NB4 (cell line): ENCODE data around the gene AIP.
"Not testable (repeated sequence)": the region's sequence is repeated elsewhere in the genome, so short reads cannot be mapped to it uniquely, and the experiment has no call there.

Experiments used
- CTCF ChIP-seq: IDR thresholded peaks from one replicate; pipeline ENCODE4 v1.5.1; 2012; ENCODE audit warnings: low read depth, low read length
- POLR2A ChIP-seq: IDR thresholded peaks from 2 replicates; pipeline ENCODE4 v1.6.1; 2011; ENCODE audit warnings: mild to moderate bottlenecking; ENCODE audit not compliant: insufficient read length; ENCODE audit errors: extremely low read depth

- not testable (repeated sequence) for TF ChIP-seq CTCF, POLR2A
Observed at GRCh38 chr11:67465530-67465929, 17.3 kb upstream of the AIP start.
